Liver (tissue), 9 donors: ENCODE measurements around the gene BRD4. TPM values are rescaled to one million over a fixed set of nuclear protein-coding genes. Genes with fewer than 3 reads are reported as not detected.

ENCODE experiments used
- DNase-seq: peaks from one replicate; pipeline ENCODE4 v3.0.0-alpha.2; 2017; ENCODE audit warnings: low spot score
- H3K27ac ChIP-seq, 2 donors: one replicate each; pipeline ENCODE4 v1.7.0; 2013; ENCODE audit warnings: inconsistent platforms in 2 of 2, low read length in 2 of 2, control low read depth in 1 of 2, low read depth in 1 of 2, mild to moderate bottlenecking in 1 of 2
- H3K27me3 ChIP-seq, 4 donors: one replicate each; pipeline versions ENCODE4 v1.6.1 to v1.7.0; 2013; ENCODE audit warnings: low read length in 3 of 4, inconsistent platforms in 1 of 4, mild to moderate bottlenecking in 1 of 4, moderate library complexity in 1 of 4; ENCODE audit not compliant: control insufficient read depth in 4 of 4, insufficient read depth in 4 of 4
- H3K36me3 ChIP-seq, 4 donors: one replicate each; pipeline versions ENCODE4 v1.6.1 to v1.7.0; 2013; ENCODE audit warnings: low read length in 3 of 4, mild to moderate bottlenecking in 3 of 4, low read depth in 1 of 4, moderate library complexity in 1 of 4; ENCODE audit not compliant: control insufficient read depth in 4 of 4, insufficient read depth in 3 of 4
- H3K4me1 ChIP-seq, 4 donors: one replicate each; pipeline versions ENCODE4 v1.6.1 to v1.7.0; 2013; ENCODE audit warnings: low read length in 3 of 4, mild to moderate bottlenecking in 3 of 4, moderate library complexity in 1 of 4; ENCODE audit not compliant: control insufficient read depth in 4 of 4, insufficient read depth in 4 of 4
- H3K4me3 ChIP-seq, 3 donors: one replicate each; pipeline versions ENCODE4 v1.6.1 to v1.7.0; 2013; ENCODE audit warnings: low read length in 3 of 3, control low read depth in 1 of 3, low read depth in 1 of 3, mild to moderate bottlenecking in 1 of 3
- H3K9ac ChIP-seq, 2 donors: one replicate each; pipeline ENCODE4 v1.7.0; 2013; ENCODE audit warnings: low read length in 2 of 2, mild to moderate bottlenecking in 2 of 2, moderate library complexity in 2 of 2, control low read depth in 1 of 2, low read depth in 1 of 2
- H3K9me3 ChIP-seq, 4 donors: one replicate each; pipeline versions ENCODE4 v1.6.1 to v1.7.0; 2013; ENCODE audit warnings: low read length in 3 of 4; ENCODE audit not compliant: control insufficient read depth in 4 of 4
- CTCF ChIP-seq: fragments of 150-350 bp; IDR thresholded peaks from 2 replicates; pipeline ENCODE4 v1.5.1; 2017; ENCODE audit warnings: improper control_type of control experiment, low read depth, low read length; ENCODE audit not compliant: missing input control
- EGR1 ChIP-seq, 2 donors: IDR thresholded peaks; 2 replicates each; pipeline ENCODE4 v1.6.1; 2016 to 2018; ENCODE audit warnings: antibody characterized with exemption in 2 of 2, low read depth in 2 of 2
- FOXA1 ChIP-seq: IDR thresholded peaks from 2 replicates; pipeline ENCODE4 v1.6.1; 2016; ENCODE audit warnings: antibody characterized with exemption
- FOXA2 ChIP-seq: IDR thresholded peaks from 2 replicates; pipeline ENCODE4 v1.6.1; 2016; ENCODE audit warnings: antibody characterized with exemption
- GABPA ChIP-seq, 2 donors: IDR thresholded peaks in 1 of 2; conservative IDR thresholded peaks in 1 of 2; 2 replicates each; pipeline ENCODE4 v1.6.1; 2016; ENCODE audit warnings: antibody characterized with exemption in 2 of 2, mild to moderate bottlenecking in 1 of 2, moderate library complexity in 1 of 2
- HNF4A ChIP-seq, 2 donors: conservative IDR thresholded peaks; 2 replicates each; pipeline ENCODE4 v1.6.1; 2016; ENCODE audit warnings: antibody characterized with exemption in 2 of 2, mild to moderate bottlenecking in 2 of 2
- HNF4G ChIP-seq: IDR thresholded peaks from 2 replicates; pipeline ENCODE4 v1.6.1; 2016; ENCODE audit warnings: antibody characterized with exemption
- JUND ChIP-seq, 2 donors: IDR thresholded peaks; 2 replicates each; pipeline ENCODE4 v1.6.1; 2016; ENCODE audit warnings: antibody characterized with exemption in 2 of 2
- NR2F2 ChIP-seq: IDR thresholded peaks from 2 replicates; pipeline ENCODE4 v1.6.1; 2016; ENCODE audit warnings: antibody characterized with exemption
- RAD21 ChIP-seq, 2 donors: IDR thresholded peaks; 2 replicates each; pipeline ENCODE4 v1.6.1; 2016; ENCODE audit warnings: antibody characterized with exemption in 2 of 2, mild to moderate bottlenecking in 2 of 2
- REST ChIP-seq: IDR thresholded peaks from 2 replicates; pipeline ENCODE4 v1.6.1; 2016; ENCODE audit warnings: antibody characterized with exemption, mild to moderate bottlenecking
- RXRA ChIP-seq, 2 donors: IDR thresholded peaks; 2 replicates each; pipeline ENCODE4 v1.6.1; 2017 to 2018; ENCODE audit warnings: antibody characterized with exemption in 2 of 2, mild to moderate bottlenecking in 1 of 2
- SP1 ChIP-seq: IDR thresholded peaks from 2 replicates; pipeline ENCODE4 v1.6.1; 2018; ENCODE audit warnings: antibody characterized with exemption, mild to moderate bottlenecking
- TAF1 ChIP-seq: conservative IDR thresholded peaks from 2 replicates; pipeline ENCODE4 v1.6.1; 2016; ENCODE audit warnings: antibody characterized with exemption, mild to moderate bottlenecking
- YY1 ChIP-seq: IDR thresholded peaks from 2 replicates; pipeline ENCODE4 v1.6.1; 2016; ENCODE audit warnings: antibody characterized with exemption, mild to moderate bottlenecking
- WGBS: extraction: QIAGEN DNeasy Blood & Tissue Kit; methylation state at CpG from one replicate; pipeline ENCODE4 v1.1.7; 2013; 5-methylcytosine and 5-hydroxymethylcytosine counted together
- polyA plus RNA-seq, 2 donors: library from polyadenylated mRNA; stranded (reverse) in 1 of 2; unstranded in 1 of 2; fragments of 200-250 nt in 1 of 2; fragments of >200 nt in 1 of 2; fragmentation: Nextera tagmentation in 1 of 2; extraction: Ambion mirVana in 1 of 2; gene quantifications; one replicate each; pipeline versions ENCODE4 v1.2.1 to v1.2.3, GENCODE V29; 2013 to 2015
- total RNA-seq, 2 donors: library from RNA; depleted of rRNA; stranded (reverse); fragments of >200 nt; gene quantifications; one replicate each; pipeline ENCODE4 v1.2.3, GENCODE V29; 2014
- TF ChIP-seq, protein P1 (sequence below): IDR thresholded peaks from 2 replicates; pipeline ENCODE4 v1.6.1; 2016; ENCODE audit warnings: antibody characterized with exemption
- donor health status: healthy.
- donor health status: healthy.
- donor health status: healthy.
- donor health status: healthy.
- donor health status: healthy.

The BRD4 gene
- total and polyA plus RNA-seq, 4 donors, result 13.6 to 25.8 (median 20.5) TPM

DNA sequence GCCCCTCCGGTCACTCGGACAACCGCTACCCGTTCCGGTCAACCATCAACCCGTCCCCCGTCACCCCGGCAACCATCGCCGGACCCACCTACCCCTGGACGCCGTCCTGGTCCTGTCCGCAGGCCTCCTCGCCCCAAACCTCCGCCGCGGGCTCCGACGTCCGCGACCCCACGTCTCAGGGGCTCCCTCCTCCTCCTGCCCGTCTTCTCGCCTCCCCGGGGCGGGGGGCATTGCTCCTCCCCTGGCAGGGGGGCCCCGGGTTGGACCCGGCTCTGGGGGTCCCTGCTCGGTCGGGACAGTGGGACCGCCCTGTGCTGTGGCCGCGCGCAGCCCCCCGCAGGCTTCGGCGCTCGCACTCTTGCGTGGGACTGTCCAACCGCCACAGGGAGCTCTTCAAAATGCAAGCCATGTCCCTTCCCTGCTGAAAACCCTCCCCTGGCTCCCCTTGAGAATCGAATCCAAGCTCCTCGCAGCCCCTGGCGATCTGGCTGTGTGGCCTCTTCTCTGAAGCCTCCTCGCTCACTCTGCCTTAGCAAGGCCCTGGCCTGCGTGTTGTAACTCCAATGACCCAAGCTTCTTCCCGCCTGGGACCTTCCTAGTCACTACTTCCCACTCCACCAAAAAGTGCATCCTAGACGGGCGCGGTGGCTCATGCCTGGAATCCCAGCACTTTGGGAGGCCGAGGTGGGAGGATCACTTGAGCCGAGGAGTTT lies 108.5 kb downstream of the BRD4 start:
- peak overlapping the region in 1 of 2 donors; percentile 12 for H3K27ac ChIP-seq
- H3K4me1 ChIP-seq, result peaks cover 2 to 10% (median 5%) of the 10 kb centered on the region in 4 donors
- 20% methylated on average over 51 of the region's 51 CpGs for WGBS
- H3K9ac ChIP-seq, result no peak overlapping the region
- TF ChIP-seq TAF1 (no peak), CTCF (no peak), JUND (IDR thresholded peaks at IDR 0.05) (no peak)
- DNase-seq, result no peak
- peak overlapping the region in 1 of 3 donors; percentile 44 for H3K4me3 ChIP-seq
- no peaks in the 10 kb centered on the region for H3K9me3 ChIP-seq
- H3K27me3 ChIP-seq, result peaks cover 0 to 4% (median 0%) of the 10 kb centered on the region in 4 donors
- H3K36me3 ChIP-seq, result no peaks in the 10 kb centered on the region

GRCh38 chr19:15222738-15223648 lies 109.3 kb downstream of the BRD4 start:
- Histone ChIP-seq H3K27ac (no peak overlapping the region), H3K4me3 (peak overlapping the region in 1 of 3 donors; percentile 44), H3K36me3 (no peaks in the 10 kb centered on the region), H3K9me3 (no peaks in the 10 kb centered on the region), H3K4me1 (peaks cover 2 to 10% (median 5%) of the 10 kb centered on the region in 4 donors), H3K27me3 (peaks cover 0 to 4% (median 0%) of the 10 kb centered on the region in 4 donors), H3K9ac (no peak overlapping the region)
- 4% methylated on average over 48 of the region's 48 CpGs for WGBS
- DNase-seq, result peak; percentile 75
- TF ChIP-seq HNF4G (no peak), JUND (IDR thresholded peaks at IDR 0.05) (no peak), SP1 (peak; percentile 33)

DNA sequence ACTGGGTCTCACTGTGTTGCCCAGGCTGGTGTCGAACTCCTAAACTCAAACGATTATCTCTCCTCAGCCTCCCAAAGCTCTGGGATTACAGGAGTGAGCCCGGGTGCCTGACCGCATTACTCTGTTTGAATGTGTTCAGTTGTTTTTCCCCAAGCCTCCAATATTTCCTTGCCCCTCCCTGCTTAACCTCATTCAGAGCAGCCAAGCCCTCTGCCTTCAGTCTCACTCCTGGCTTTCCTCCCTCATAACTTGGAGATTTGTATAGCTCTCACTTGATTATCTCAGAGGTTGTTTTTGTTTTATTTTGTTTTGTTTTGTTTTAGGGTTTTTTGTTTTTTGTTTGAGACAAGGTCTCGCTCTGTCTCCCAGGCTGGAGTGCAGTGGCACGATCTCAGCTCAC lies 111.5 kb downstream of the BRD4 start:
- 80% methylated on average over 6 of the region's 6 CpGs for WGBS
- Histone ChIP-seq H3K9ac (no peak overlapping the region), H3K4me3 (no peak overlapping the region), H3K36me3 (no peaks in the 10 kb centered on the region), H3K27ac (no peak overlapping the region), H3K27me3 (peaks cover 0 to 4% (median 0%) of the 10 kb centered on the region in 4 donors), H3K4me1 (peaks cover 2 to 10% (median 5%) of the 10 kb centered on the region in 4 donors), H3K9me3 (no peaks in the 10 kb centered on the region)
- TF ChIP-seq NR2F2, result no peak
- no peak for TF ChIP-seq JUND (IDR thresholded peaks at IDR 0.05)
- no peak for TF ChIP-seq HNF4A (conservative IDR thresholded peaks at IDR 0.05)
- no peak for TF ChIP-seq EGR1 (IDR thresholded peaks at IDR 0.05; ENCODE audit: low read depth in 2 of 2)
- no peak for TF ChIP-seq FOXA1
- TF ChIP-seq CTCF, result no peak
- TF ChIP-seq REST, result no peak
- TF ChIP-seq RXRA (IDR thresholded peaks at IDR 0.05), result no peak
- TF ChIP-seq FOXA2, result no peak
- TF ChIP-seq GABPA (IDR thresholded peaks at IDR 0.05 in 1 of 2, conservative IDR thresholded peaks at IDR 0.05 in 1 of 2), result no peak
- TF ChIP-seq, protein P1, sequence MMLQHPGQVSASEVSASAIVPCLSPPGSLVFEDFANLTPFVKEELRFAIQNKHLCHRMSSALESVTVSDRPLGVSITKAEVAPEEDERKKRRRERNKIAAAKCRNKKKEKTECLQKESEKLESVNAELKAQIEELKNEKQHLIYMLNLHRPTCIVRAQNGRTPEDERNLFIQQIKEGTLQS, result no peak
- TF ChIP-seq RAD21 (IDR thresholded peaks at IDR 0.05), result no peak
- TF ChIP-seq YY1, result no peak
- DNase-seq, result no peak
